Measurements from ENCODE around the gene ZNF800. TPM values are rescaled to one million over a fixed set of nuclear protein-coding genes. Genes with fewer than 3 reads are reported as not detected.
"Not testable (repeated sequence)": the region's sequence is repeated elsewhere in the genome, so short reads cannot be mapped to it uniquely, and the experiment has no call there.

The ZNF800 gene
- total and polyA plus RNA-seq, 2 donors (not counting 1 experiment from before 2014, with no cell fraction given), result 22.6 to 62.9 TPM

- intact Hi-C loops (cut with micrococcal nuclease), result no loop called here
- H3K27me3 ChIP-seq (replicated peaks in 1 of 4; ENCODE audit: control extremely low read depth in 1 of 4, control insufficient read depth in 3 of 4, insufficient read depth in 4 of 4, low read length in 3 of 4), result no peaks in the 10 kb centered on the region
- H3K4me3 ChIP-seq (ENCODE audit: control extremely low read depth in 1 of 5, extremely low read depth in 1 of 5, insufficient read depth in 1 of 5, low read depth in 2 of 5, low read length in 4 of 5), result no peak overlapping the region
- no peak overlapping the region for H3K27ac Mint-ChIP-seq
- 100% methylated on average over 1 of the region's 1 CpG for WGBS (ENCODE audit: insufficient coverage)
- ChIA-PET POLR2A (no interaction called here), CTCF (no interaction called here)
- H3K36me3 ChIP-seq (replicated peaks in 1 of 2; ENCODE audit: control extremely low read depth in 1 of 2, control insufficient read depth in 1 of 2, extremely low read depth in 1 of 2, insufficient read depth in 2 of 2, low read length in 1 of 2), result no peaks in the 10 kb centered on the region
- no peaks in the 10 kb centered on the region for H3K9me3 Mint-ChIP-seq (ENCODE audit: insufficient read depth)
- H4K20me1 ChIP-seq (ENCODE audit: control insufficient read depth, insufficient read depth, low read length, poor library complexity, severe bottlenecking), result no peaks in the 10 kb centered on the region
- H3K27me3 Mint-ChIP-seq, result peaks cover 8% of the 10 kb centered on the region
- H3K4me1 Mint-ChIP-seq, result peaks cover 32% of the 10 kb centered on the region
- H3K9ac ChIP-seq (ENCODE audit: low read length), result no peak overlapping the region
- DNase-seq, result no peak
- H3K4me2 ChIP-seq (replicated peaks; ENCODE audit: low read depth, low read length, poor library complexity, severe bottlenecking), result no peak overlapping the region
- H3K27ac ChIP-seq (ENCODE audit: low read length in 2 of 2), result no peak overlapping the region
- TF ChIP-seq EZH2 (IDR thresholded peaks at IDR 0.05; ENCODE audit: borderline replicate concordance, insufficient read depth, low read depth, low read length, poor library complexity, severe bottlenecking), result no peak
- TF ChIP-seq CTCF (IDR thresholded peaks at IDR 0.05), result no peak
- no peak overlapping the region for H3K4me3 Mint-ChIP-seq
- peaks cover 11 to 14% of the 10 kb centered on the region in 2 donors for H3K4me1 ChIP-seq (ENCODE audit: control insufficient read depth in 2 of 2, insufficient read depth in 2 of 2, low read length in 2 of 2)
- H2AFZ ChIP-seq (ENCODE audit: insufficient read depth, low read depth, low read length, poor library complexity, severe bottlenecking), result no peak overlapping the region
- no peak for ATAC-seq (ENCODE audit: low read depth)
- H3K79me2 ChIP-seq (ENCODE audit: control insufficient read depth, insufficient read depth, low read length), result peaks cover 16% of the 10 kb centered on the region
- no peaks in the 10 kb centered on the region for H3K9me3 ChIP-seq (ENCODE audit: control extremely low read depth in 1 of 3, control insufficient read depth in 2 of 3, insufficient read depth in 1 of 3, low read length in 2 of 3)
Observed at GRCh38 chr7:127396184-127396583, 3.7 kb upstream of the ZNF800 start.

GRCh38 chr7:127395104-127395503 is 2.6 kb upstream of the ZNF800 start:
- H3K4me2 ChIP-seq (replicated peaks; ENCODE audit: low read depth, low read length, poor library complexity, severe bottlenecking); H3K27ac ChIP-seq (ENCODE audit: low read length in 2 of 2); ATAC-seq (ENCODE audit: low read depth); DNase-seq; H3K9me3 Mint-ChIP-seq (ENCODE audit: insufficient read depth); H3K9me3 ChIP-seq (ENCODE audit: control extremely low read depth in 1 of 3, control insufficient read depth in 2 of 3, insufficient read depth in 1 of 3, low read length in 2 of 3); H3K9ac ChIP-seq (ENCODE audit: low read length); H3K27me3 ChIP-seq (replicated peaks in 1 of 4; ENCODE audit: control extremely low read depth in 1 of 4, control insufficient read depth in 3 of 4, insufficient read depth in 4 of 4, low read length in 3 of 4); H2AFZ ChIP-seq (ENCODE audit: insufficient read depth, low read depth, low read length, poor library complexity, severe bottlenecking); H3K27me3 Mint-ChIP-seq; POLR2A ChIA-PET; H3K27ac Mint-ChIP-seq; H3K4me3 ChIP-seq (ENCODE audit: control extremely low read depth in 1 of 5, extremely low read depth in 1 of 5, insufficient read depth in 1 of 5, low read depth in 2 of 5, low read length in 4 of 5); intact Hi-C loops (cut with micrococcal nuclease); H4K20me1 ChIP-seq (ENCODE audit: control insufficient read depth, insufficient read depth, low read length, poor library complexity, severe bottlenecking); H3K36me3 ChIP-seq (replicated peaks in 1 of 2; ENCODE audit: control extremely low read depth in 1 of 2, control insufficient read depth in 1 of 2, extremely low read depth in 1 of 2, insufficient read depth in 2 of 2, low read length in 1 of 2): not testable (repeated sequence)
- H3K79me2 ChIP-seq (ENCODE audit: control insufficient read depth, insufficient read depth, low read length), result peaks cover 27% of the 10 kb centered on the region
- CTCF ChIA-PET, result interaction anchor here (1.0 to 5.0 kb wide), 3 partner anchors 11 to 52 kb away, joined by 3 to 54 read pairs (median 31); no protein-coding TSS in a partner anchor
- peaks cover 16 to 22% of the 10 kb centered on the region in 2 donors for H3K4me1 ChIP-seq (ENCODE audit: control insufficient read depth in 2 of 2, insufficient read depth in 2 of 2, low read length in 2 of 2)
- H3K4me3 Mint-ChIP-seq, result peak overlapping the region; percentile 37
- WGBS (ENCODE audit: insufficient coverage), result no CpG with 5 or more reads among the region's 1 CpG
- H3K4me1 Mint-ChIP-seq, result peaks cover 40% of the 10 kb centered on the region

Data from B cell (primary cell).